Measurements from ENCODE around the gene SLC16A12.

DNA sequence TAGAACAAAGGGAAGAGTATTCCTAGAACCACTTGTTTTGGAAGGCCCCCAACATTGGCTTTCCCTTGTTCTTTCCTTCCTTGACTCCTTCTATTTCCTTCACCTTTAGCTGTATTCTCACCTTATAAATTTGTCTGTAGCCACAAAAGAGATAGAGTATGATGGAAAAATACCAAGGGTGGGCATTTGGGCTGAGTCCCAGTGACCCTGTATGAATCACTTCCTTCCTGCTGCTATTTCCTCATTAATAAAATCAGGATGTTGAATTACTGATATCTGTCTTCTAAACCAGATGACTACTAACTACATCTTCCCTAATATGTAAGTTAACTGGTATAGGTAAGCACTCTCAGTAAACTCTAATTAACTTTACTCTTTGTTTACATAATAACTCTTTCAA, 65.9 kb downstream of the SLC16A12 start:
- no peak for TF ChIP-seq CTCF (IDR thresholded peaks at IDR 0.05)
- no peak for TF ChIP-seq POLR2AphosphoS5 (IDR thresholded peaks at IDR 0.05)
- no peak for TF ChIP-seq EP300 (IDR thresholded peaks at IDR 0.05)
